HG02973 (cell line): ENCODE data around the gene ZBTB48.

Source experiments
- ATAC-seq: cut with Tn5 transposase; IDR thresholded peaks from one replicate; pipeline ENCODE4 v1.9.1; 2021; ENCODE audit warnings: moderate library complexity; ENCODE audit not compliant: unreplicated experiment

The ZBTB48 gene

GRCh38 chr1:6603915-6604558 is 24.2 kb downstream of the ZBTB48 start:
- no peak for ATAC-seq

GRCh38 chr1:6612641-6613360 is 33.0 kb downstream of the ZBTB48 start:
- ATAC-seq = peak; percentile 27

- ATAC-seq = peak; percentile 88
Measured at GRCh38 chr1:6613361-6614018, 33.7 kb downstream of the ZBTB48 start, which contains the start of gene PHF13. Gene PHF13, plus strand, starts transcription at chr1:6613731. Its CDS starts 336 bp downstream, at chr1:6614067.

- no peak for ATAC-seq
Measured at GRCh38 chr1:6614019-6614928, 34.5 kb downstream of the ZBTB48 start.

GRCh38 chr1:6614929-6615785 is 35.4 kb downstream of the ZBTB48 start:
- no peak for ATAC-seq

GRCh38 chr1:6619045-6619444 is 39.3 kb downstream of the ZBTB48 start:
- ATAC-seq = no peak

GRCh38 chr1:6621429-6622391 is 41.9 kb downstream of the ZBTB48 start:
- no peak for ATAC-seq

- ATAC-seq = no peak
Measured at GRCh38 chr1:6622396-6623152, 42.8 kb downstream of the ZBTB48 start.

GRCh38 chr1:6623269-6623965 is 43.6 kb downstream of the ZBTB48 start:
- ATAC-seq = no peak

GRCh38 chr1:6624710-6625583 is 45.2 kb downstream of the ZBTB48 start, which contains the start of gene THAP3:
Gene THAP3, plus strand, starts transcription at chr1:6624868. Its CDS starts 351 bp downstream, at chr1:6625219.
- peak; percentile 83 for ATAC-seq

GRCh38 chr1:6625584-6626149 is 45.9 kb downstream of the ZBTB48 start:
- peak; percentile 16 for ATAC-seq

- ATAC-seq = no peak
Measured at GRCh38 chr1:6627031-6627430, 47.2 kb downstream of the ZBTB48 start.

GRCh38 chr1:6627841-6628545 is 48.2 kb downstream of the ZBTB48 start:
- ATAC-seq = no peak

GRCh38 chr1:6628971-6629479 is 49.2 kb downstream of the ZBTB48 start:
- no peak for ATAC-seq

GRCh38 chr1:6630027-6630426 is 50.2 kb downstream of the ZBTB48 start:
- ATAC-seq = no peak
